Measurements from ENCODE around the gene FER1L5.
"Not testable (repeated sequence)": the region's sequence is repeated elsewhere in the genome, so short reads cannot be mapped to it uniquely, and the experiment has no call there.

FER1L5 gene

GRCh38 chr2:96637385-96638143, 5.0 kb upstream of the FER1L5 start:
- no peak for DNase-seq

GRCh38 chr2:96638144-96639121, 4.1 kb upstream of the FER1L5 start, which contains the start of gene KANSL3:
KANSL3 (minus strand) TSS chr2:96638312; CDS start chr2:96637135, 1,177 bp downstream.
- peak; percentile 35 for DNase-seq

GRCh38 chr2:96647681-96648080, 5.1 kb downstream of the FER1L5 start:
- no peak for DNase-seq

DNA sequence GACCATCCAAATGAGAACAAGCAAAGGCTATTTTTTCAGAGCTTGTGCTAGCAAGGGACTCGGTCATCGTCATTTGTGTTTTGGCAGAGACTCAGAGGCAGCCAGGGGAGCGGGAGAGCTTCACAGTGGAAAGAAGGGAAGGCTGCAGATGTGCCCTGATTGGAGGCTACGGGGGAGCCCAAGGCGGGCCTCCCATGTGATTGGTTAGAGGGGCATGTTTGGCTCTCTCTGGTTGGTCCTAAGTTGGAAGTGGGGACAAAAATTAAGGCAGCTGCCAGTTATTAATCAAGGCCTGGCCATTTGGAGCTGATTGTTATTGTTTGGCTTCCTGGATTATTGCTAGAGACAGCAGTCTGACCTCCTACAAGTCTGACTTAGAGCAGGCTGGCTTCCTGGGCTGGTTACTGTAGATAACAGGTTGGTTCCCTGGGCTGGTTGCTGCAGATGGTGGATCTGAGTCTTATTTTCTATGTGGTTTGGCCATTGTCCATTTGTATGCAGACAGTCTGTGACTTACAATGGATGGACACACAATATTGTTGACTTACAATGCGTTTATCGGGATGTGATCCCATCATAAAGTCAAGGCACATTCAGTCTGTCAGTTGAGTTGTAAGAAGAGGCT, 5.9 kb downstream of the FER1L5 start:
- no peak for DNase-seq

- DNase-seq: no peak
Measured at GRCh38 chr2:96649342-96649741, 6.8 kb downstream of the FER1L5 start.

GRCh38 chr2:96651793-96652192, 9.2 kb downstream of the FER1L5 start:
- no peak for DNase-seq

DNA sequence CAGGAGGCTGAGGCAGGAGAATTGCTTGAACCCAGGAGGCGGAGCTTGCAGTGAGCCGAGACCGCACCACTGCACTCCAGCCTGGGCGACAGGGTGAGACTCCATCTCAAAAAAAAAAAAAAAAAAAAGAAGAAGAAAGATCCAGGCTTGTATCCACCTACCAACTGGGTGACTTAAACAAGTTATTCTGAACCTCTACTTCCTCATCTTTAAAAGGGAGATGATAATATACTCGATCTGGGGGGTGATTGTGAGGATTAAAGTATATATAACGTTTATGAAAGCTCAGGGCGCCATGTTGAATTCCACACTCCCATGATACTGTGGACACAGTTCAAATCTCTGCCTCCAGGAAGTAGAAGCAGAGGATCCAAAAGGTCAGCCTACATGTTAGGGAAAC, 12.2 kb downstream of the FER1L5 start:
- DNase-seq: not testable (repeated sequence)

DNA sequence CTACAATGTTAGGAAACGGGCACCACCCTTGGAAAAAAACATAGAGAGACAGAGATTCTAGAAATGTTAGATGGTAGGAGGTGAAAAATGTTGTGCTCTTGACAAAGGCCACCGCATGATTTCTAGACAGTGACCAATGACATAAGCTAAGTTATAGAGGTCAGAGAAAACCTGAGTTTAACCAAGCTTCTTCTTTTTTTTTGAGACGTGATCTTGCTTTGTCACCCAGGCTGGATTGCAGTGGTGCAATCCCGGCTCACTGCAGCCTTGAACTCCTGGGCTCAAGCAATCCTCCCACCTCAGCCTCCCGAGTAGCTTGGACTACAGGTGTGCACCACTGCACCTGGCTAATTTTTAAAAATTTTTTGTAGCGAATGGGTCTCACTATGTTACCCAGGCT, 13.0 kb downstream of the FER1L5 start:
- no peak for DNase-seq

- no peak for DNase-seq
Measured at GRCh38 chr2:96656540-96656939, 14.0 kb downstream of the FER1L5 start.

GRCh38 chr2:96661324-96661723, 18.8 kb downstream of the FER1L5 start:
- no peak for DNase-seq

DNA sequence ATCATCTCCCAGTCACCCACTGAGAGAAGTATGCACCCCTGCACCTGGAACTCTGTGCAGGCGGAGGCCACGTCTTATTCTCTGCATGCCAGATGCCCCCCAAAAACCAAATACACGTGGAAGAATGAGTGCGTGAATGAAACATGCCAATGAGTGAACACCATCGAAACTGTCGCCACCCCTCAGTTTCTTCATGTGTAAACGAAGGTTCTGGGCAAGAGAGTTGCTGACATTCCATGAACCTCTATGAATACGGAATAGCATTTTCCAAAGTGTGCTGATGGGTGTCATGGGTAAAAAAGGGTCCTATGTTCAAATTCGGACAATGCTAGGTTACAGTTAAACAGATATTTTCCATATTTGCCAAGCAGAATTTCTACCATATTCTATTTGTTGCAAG, 19.8 kb downstream of the FER1L5 start:
- DNase-seq: no peak

DNA sequence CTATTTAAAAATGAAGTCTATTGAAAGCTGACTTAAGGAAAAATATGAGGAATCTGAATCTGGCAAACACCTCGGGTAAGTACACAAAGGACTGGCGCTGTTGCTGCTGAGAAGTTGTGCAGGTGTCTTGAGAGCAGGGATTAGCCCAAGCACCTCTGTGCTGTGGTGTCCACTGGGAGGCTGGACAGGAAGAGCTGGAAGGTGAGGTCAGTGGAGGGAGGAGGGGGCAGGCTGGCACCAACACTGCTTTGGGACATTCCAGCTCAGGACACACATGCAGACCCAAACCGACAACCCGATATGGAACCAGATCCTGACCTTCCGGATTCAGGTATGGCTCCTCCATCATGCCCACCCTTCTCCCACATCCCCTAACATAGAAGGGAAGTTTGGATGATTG, 20.6 kb downstream of the FER1L5 start:
- DNase-seq: no peak

- no peak for DNase-seq
Measured at GRCh38 chr2:96663829-96664228, 21.3 kb downstream of the FER1L5 start.

DNA sequence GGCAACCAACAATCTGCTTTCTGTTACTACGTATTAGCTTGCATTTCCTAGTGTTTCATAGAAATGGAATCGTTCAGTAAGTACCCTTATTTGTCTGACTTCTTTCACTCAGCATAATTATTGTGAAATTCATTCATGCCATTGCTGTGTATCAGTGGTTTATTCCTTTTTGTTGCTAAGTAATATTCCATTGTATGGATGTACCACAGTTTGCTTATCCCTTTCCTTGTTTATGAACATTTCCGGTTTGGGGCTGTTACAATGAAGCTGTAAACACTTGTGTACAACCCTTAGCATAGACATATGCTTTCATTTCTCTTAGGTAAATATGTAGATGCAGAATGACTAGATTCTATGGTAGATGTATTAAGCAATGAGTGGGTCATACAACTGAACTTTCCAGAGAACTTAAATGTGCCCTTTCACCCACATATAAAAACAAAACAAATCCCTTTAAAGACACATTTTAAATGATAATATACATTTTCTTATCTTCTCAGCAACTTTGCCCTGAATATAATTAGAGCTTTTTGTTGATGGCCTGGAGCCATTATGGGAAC, 21.9 kb downstream of the FER1L5 start:
- DNase-seq: no peak

GRCh38 chr2:96665083-96665569, 22.6 kb downstream of the FER1L5 start:
- DNase-seq: no peak

GRCh38 chr2:96665717-96666116, 23.2 kb downstream of the FER1L5 start:
- not testable (repeated sequence) for DNase-seq

DNA sequence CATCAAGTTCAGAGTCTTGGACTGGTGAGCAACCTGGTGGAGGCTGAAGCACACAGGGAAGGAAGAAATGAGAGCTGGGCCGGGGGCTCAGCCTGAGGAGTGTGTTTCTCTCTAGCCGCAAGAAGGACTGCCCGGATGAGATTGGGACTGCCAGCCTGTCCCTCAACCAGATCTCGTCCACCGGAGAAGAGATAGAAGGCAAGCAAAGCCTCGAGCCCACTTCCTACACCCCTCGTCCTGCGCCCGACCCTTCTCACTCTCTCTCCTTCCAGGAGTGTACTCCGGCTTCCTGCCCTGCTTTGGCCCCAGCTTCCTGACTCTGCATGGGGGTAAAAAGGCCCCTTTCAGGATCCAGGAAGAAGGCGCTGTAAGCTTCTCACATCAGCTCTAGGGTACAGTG, 26.2 kb downstream of the FER1L5 start:
- no peak for DNase-seq

DNA sequence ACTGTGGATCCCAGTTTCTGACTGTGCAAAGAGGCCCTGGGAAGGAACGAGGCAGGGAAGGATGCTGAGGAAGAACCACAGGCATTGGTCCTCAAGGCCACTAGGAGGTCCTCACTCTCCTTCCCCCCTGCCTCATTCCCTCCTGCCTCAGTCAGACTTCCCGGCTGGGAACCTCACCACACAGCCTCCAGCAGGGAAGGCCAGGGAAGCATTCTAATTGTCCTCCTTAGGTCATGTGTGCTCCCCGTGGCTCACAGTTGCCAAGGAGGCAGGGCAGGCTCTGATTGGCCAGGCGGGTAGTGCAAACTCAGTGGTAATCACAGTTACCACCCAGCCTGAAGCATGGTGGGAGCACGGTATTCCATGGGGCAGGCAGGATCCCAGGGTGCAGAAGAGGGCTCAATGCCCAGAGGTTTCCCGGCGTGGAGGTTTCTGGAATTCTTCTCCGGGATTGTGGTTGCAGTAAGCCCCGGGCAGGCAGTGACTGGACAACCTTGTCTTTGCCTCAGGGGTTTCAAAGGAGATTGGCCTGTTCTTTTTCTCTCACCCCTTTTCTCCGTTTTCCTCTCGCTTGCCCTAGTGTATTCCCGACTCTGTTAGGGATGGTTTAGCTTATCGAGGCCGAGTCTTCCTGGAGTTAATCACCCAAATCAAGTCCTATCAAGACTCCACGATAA, 27.1 kb downstream of the FER1L5 start:
- DNase-seq: no peak

GRCh38 chr2:96679848-96680247, 37.3 kb downstream of the FER1L5 start:
- no peak for DNase-seq

GRCh38 chr2:96680561-96681141, 38.1 kb downstream of the FER1L5 start:
- DNase-seq: no peak

GRCh38 chr2:96681540-96681939, 39.0 kb downstream of the FER1L5 start:
- DNase-seq: no peak

DNA sequence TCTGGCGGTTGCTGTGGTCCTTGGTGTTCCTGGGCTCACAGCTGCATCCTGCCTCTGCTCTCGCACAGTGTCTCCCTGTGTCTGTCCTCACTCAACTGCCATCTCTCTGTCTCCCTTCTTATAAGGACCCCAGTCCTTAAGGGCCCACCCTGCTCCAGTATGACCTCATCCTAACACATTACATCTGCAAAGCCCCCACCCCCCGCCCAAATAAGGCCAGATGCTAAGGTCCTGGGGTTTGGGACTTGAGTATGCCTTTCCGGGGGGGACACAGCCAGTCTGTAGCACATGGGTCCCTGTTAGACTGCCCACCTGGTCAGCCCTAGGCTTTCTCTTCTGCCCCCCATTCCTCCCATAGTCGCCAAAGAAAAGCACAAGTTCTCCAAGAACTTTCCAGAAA, 40.7 kb downstream of the FER1L5 start:
- no peak for DNase-seq
